ENCODE results near the gene ARL15.

The ARL15 gene

DNA sequence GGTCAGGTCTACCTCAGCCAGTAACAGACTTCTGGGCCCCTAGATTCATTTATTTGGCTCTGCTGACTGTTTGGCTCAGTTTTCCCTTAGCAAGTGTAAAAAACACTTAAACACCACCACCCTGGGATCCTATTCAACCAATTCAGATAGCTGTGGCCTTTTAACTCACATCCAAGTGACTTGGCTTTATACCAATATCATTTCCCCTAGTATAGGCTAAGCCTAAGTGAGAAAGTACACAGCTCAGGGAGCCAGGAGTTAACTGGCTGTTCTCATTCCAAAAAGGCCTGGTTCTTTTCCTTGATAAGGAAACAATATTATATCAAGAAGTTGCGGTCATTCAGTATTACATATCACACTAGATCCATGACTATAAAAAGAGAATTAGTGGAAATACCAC, 163.5 kb downstream of the ARL15 start:
- DNase-seq (ENCODE audit: low read depth) = no peak
- TF ChIP-seq MYC (IDR thresholded peaks at IDR 0.05; ENCODE audit: low read depth, low read length) (no peak), POLR2A (IDR thresholded peaks at IDR 0.05; ENCODE audit: extremely low read depth, insufficient read length) (no peak)
- TF ChIP-seq, protein P1, sequence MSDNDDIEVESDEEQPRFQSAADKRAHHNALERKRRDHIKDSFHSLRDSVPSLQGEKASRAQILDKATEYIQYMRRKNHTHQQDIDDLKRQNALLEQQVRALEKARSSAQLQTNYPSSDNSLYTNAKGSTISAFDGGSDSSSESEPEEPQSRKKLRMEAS (IDR thresholded peaks at IDR 0.05; ENCODE audit: low read depth, low read length) = no peak
- TF ChIP-seq, protein P2, sequence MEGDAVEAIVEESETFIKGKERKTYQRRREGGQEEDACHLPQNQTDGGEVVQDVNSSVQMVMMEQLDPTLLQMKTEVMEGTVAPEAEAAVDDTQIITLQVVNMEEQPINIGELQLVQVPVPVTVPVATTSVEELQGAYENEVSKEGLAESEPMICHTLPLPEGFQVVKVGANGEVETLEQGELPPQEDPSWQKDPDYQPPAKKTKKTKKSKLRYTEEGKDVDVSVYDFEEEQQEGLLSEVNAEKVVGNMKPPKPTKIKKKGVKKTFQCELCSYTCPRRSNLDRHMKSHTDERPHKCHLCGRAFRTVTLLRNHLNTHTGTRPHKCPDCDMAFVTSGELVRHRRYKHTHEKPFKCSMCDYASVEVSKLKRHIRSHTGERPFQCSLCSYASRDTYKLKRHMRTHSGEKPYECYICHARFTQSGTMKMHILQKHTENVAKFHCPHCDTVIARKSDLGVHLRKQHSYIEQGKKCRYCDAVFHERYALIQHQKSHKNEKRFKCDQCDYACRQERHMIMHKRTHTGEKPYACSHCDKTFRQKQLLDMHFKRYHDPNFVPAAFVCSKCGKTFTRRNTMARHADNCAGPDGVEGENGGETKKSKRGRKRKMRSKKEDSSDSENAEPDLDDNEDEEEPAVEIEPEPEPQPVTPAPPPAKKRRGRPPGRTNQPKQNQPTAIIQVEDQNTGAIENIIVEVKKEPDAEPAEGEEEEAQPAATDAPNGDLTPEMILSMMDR (IDR thresholded peaks at IDR 0.05; ENCODE audit: low read depth, low read length) = no peak
- H3K4me3 ChIP-seq (ENCODE audit: low read depth, low read length) = no peak overlapping the region

DNA sequence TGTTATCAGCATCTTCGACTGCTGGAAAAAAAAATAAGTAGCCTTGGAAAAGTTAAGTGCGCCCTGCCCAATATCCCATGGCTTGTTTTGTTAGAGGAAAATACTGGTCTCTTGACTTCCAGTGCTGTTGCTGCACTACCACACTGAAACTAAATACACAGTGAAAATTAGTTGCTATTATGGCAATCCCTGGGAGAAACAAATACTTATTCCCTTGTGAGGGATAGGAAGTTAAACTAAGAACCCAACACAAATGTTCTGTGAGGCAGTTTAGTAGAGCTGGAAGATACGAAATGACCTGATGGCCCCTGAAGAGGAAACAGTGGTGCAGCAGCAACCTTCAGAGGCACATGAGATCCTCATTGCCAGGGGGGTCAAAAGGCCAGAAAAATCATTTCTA, 164.0 kb downstream of the ARL15 start:
- no peak overlapping the region for H3K4me3 ChIP-seq (ENCODE audit: low read depth, low read length)
- TF ChIP-seq MYC (IDR thresholded peaks at IDR 0.05; ENCODE audit: low read depth, low read length) = no peak
- TF ChIP-seq, protein P1 (IDR thresholded peaks at IDR 0.05; ENCODE audit: low read depth, low read length) = no peak
- no peak for TF ChIP-seq POLR2A (IDR thresholded peaks at IDR 0.05; ENCODE audit: extremely low read depth, insufficient read length)
- TF ChIP-seq, protein P2 (IDR thresholded peaks at IDR 0.05; ENCODE audit: low read depth, low read length) = no peak
- no peak for DNase-seq (ENCODE audit: low read depth)

DNA sequence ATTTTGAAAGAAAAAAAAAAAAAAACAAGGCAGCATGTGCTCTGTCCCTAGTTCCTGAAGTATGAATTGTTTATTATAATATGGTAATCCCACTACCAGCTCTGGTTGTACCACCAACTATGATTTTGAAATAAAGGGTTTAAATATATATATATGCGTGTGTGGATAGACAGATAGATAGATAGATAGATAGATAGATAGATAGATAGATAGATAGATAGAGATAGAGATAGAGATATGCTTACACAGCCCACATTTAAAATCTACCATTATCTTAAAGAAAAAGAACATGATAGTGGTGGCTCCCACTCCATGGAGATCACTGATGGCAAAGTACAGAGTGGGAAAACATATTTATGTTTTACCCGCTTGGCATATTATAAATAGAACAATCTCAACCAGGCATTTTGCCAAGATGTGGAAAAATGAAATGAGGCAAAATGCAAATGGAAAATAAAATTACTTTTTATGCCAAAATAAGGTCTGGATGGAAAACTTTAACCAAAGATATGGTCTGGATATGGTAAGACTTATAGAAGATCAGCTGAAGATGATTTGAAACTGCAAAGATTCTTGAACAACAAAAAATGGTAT, 170.0 kb downstream of the ARL15 start:
- H3K4me3 ChIP-seq (ENCODE audit: low read depth, low read length) = no peak overlapping the region
- TF ChIP-seq, protein P2 (IDR thresholded peaks at IDR 0.05; ENCODE audit: low read depth, low read length) = no peak
- TF ChIP-seq POLR2A (IDR thresholded peaks at IDR 0.05; ENCODE audit: extremely low read depth, insufficient read length) (no peak), MYC (IDR thresholded peaks at IDR 0.05; ENCODE audit: low read depth, low read length) (no peak)
- TF ChIP-seq, protein P1 (IDR thresholded peaks at IDR 0.05; ENCODE audit: low read depth, low read length) = no peak
- DNase-seq (ENCODE audit: low read depth) = no peak

DNA sequence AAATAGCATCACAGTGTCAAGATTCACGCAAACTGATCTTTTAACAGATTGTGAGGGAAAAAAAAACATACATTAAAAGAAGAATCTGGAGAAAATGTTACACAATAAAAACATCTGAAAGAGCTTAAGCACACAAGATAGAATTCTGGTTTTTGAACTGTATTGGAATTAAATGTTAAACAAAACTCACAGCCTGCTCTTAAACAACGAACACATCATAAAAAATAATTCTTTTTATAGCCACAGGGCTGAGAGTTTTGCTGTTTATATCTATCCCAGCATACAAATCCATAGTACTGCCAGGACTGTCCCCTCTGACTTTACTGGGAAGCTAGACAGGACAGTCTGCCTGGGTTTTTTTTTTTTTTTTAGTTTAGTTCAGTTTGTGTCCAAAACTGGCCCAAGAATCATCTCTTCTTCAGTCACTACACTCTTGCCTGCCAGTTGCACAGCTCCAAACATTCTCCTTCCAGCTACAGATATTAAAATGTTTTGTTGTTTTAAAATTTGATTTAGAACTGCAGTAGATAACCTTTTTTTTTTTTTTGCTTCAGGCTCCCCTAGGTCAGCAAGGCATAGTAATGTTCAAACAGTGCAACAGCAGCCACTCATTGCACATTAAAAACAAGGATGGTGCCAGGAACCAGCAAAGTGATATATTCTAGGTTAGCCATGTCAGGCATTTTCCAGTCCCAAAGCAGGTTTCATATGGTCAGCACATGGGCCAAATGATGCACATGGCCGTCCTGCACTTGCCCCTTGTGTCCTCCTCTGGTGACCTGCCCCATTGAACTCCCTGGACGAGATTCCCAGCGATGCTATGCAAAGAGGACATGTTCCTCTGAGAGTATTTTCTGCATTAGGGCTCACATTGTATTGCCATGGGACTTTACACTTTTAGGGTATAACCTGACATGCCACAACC, 173.6 kb downstream of the ARL15 start:
- TF ChIP-seq POLR2A (IDR thresholded peaks at IDR 0.05; ENCODE audit: extremely low read depth, insufficient read length) (no peak), MYC (IDR thresholded peaks at IDR 0.05; ENCODE audit: low read depth, low read length) (no peak)
- TF ChIP-seq, protein P1 (IDR thresholded peaks at IDR 0.05; ENCODE audit: low read depth, low read length) = no peak
- TF ChIP-seq, protein P2 (IDR thresholded peaks at IDR 0.05; ENCODE audit: low read depth, low read length) = no peak
- DNase-seq (ENCODE audit: low read depth) = no peak
- no peak overlapping the region for H3K4me3 ChIP-seq (ENCODE audit: low read depth, low read length)

GRCh38 chr5:54135042-54135441, 175.3 kb downstream of the ARL15 start:
- H3K4me3 ChIP-seq (ENCODE audit: low read depth, low read length) = no peak overlapping the region
- TF ChIP-seq, protein P1 (IDR thresholded peaks at IDR 0.05; ENCODE audit: low read depth, low read length) = no peak
- no peak for DNase-seq (ENCODE audit: low read depth)

- TF ChIP-seq MYC (IDR thresholded peaks at IDR 0.05; ENCODE audit: low read depth, low read length) = no peak
- TF ChIP-seq, protein P2 (IDR thresholded peaks at IDR 0.05; ENCODE audit: low read depth, low read length) = no peak
- TF ChIP-seq, protein P1 (IDR thresholded peaks at IDR 0.05; ENCODE audit: low read depth, low read length) = no peak
- TF ChIP-seq POLR2A (IDR thresholded peaks at IDR 0.05; ENCODE audit: extremely low read depth, insufficient read length) = no peak
- no peak overlapping the region for H3K4me3 ChIP-seq (ENCODE audit: low read depth, low read length)
Measured at GRCh38 chr5:54133917-54134316, 176.5 kb downstream of the ARL15 start.

More at GRCh38 chr5:54133917-54134316, 176.5 kb downstream of the ARL15 start:
- DNase-seq (ENCODE audit: low read depth) = no peak
